Ramos (cell line): Measurements from ENCODE around the gene MTHFD1.

Source experiments
- in situ Hi-C: fragments of 300-500 bp; cut with MboI; formaldehyde crosslinking; loops from one replicate; pipeline ENCODE4 v1.14.3; 2022; ENCODE audit warnings: low sequenced_read_pairs; ENCODE audit not compliant: unreplicated experiment

Gene MTHFD1

GRCh38 chr14:64444140-64444539 lies 56.0 kb downstream of the MTHFD1 start:
- in situ Hi-C loops, result no loop called here

GRCh38 chr14:64444984-64445845 lies 57.1 kb downstream of the MTHFD1 start:
- in situ Hi-C loops, result no loop called here

- in situ Hi-C loops, result no loop called here
Measured at GRCh38 chr14:64447876-64448670, 59.9 kb downstream of the MTHFD1 start.

GRCh38 chr14:64450255-64450654 lies 62.1 kb downstream of the MTHFD1 start:
- in situ Hi-C loops, result no loop called here

GRCh38 chr14:64454671-64455070 lies 66.5 kb downstream of the MTHFD1 start:
- in situ Hi-C loops, result no loop called here

GRCh38 chr14:64459405-64460136 lies 71.4 kb downstream of the MTHFD1 start:
- in situ Hi-C loops, result no loop called here

- in situ Hi-C loops, result no loop called here
Measured at GRCh38 chr14:64461221-64461620, 73.1 kb downstream of the MTHFD1 start.

GRCh38 chr14:64463195-64463594 lies 75.0 kb downstream of the MTHFD1 start:
- in situ Hi-C loops, result no loop called here

- in situ Hi-C loops, result no loop called here
Measured at GRCh38 chr14:64463873-64464272, 75.7 kb downstream of the MTHFD1 start.

- in situ Hi-C loops, result no loop called here
Measured at GRCh38 chr14:64464651-64465050, 76.5 kb downstream of the MTHFD1 start.

GRCh38 chr14:64465191-64465822 lies 77.2 kb downstream of the MTHFD1 start, which contains the start of gene AKAP5:
Gene AKAP5 (plus strand): TSS chr14:64465499. CDS start chr14:64468395, 2,896 bp downstream.
- in situ Hi-C loops, result no loop called here

GRCh38 chr14:64465831-64466554 lies 77.8 kb downstream of the MTHFD1 start:
- in situ Hi-C loops, result no loop called here

- in situ Hi-C loops, result no loop called here
Measured at GRCh38 chr14:64467101-64467500, 78.9 kb downstream of the MTHFD1 start.

GRCh38 chr14:64467566-64467965 lies 79.4 kb downstream of the MTHFD1 start:
- in situ Hi-C loops, result no loop called here

- in situ Hi-C loops, result no loop called here
Measured at GRCh38 chr14:64468451-64468850, 80.3 kb downstream of the MTHFD1 start.

- in situ Hi-C loops, result loop anchor here (10.0 kb wide), 1 partner anchor 129 kb away; no protein-coding TSS in a partner anchor
Measured at GRCh38 chr14:64474041-64474440, 85.9 kb downstream of the MTHFD1 start.

GRCh38 chr14:64474698-64475097 lies 86.5 kb downstream of the MTHFD1 start:
- in situ Hi-C loops, result loop anchor here (10.0 kb wide), 1 partner anchor 130 kb away; no protein-coding TSS in a partner anchor

GRCh38 chr14:64475585-64476273 lies 87.6 kb downstream of the MTHFD1 start:
- in situ Hi-C loops, result loop anchor here (10.0 kb wide), 1 partner anchor 131 kb away; no protein-coding TSS in a partner anchor

- in situ Hi-C loops, result loop anchor here (10.0 kb wide), 1 partner anchor 132 kb away; no protein-coding TSS in a partner anchor
Measured at GRCh38 chr14:64476438-64476837, 88.3 kb downstream of the MTHFD1 start.
